Measurements from ENCODE around the gene CNTNAP2.

DNA sequence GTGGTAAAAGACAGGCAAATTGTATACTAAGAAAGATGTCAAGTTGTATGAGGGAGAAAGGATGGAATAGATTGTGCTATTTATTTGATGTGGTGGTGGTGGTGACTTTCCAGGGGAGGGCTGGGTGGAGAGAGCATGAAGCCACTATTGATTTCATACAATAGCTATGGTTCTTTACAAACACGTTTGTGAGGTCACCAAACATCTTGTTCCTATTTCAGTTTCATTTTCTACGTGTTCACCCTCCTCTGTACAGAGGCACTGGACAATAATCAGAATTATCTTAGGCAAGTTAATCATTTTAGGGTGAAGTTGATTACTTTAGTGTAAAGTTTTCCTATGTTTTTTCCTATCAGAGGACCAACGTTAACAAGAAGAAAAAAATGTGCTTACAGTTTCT lies 10.3 kb upstream of the CNTNAP2 start:
- no peak for TF ChIP-seq EP300 (IDR thresholded peaks at IDR 0.05)
- TF ChIP-seq, protein P1, sequence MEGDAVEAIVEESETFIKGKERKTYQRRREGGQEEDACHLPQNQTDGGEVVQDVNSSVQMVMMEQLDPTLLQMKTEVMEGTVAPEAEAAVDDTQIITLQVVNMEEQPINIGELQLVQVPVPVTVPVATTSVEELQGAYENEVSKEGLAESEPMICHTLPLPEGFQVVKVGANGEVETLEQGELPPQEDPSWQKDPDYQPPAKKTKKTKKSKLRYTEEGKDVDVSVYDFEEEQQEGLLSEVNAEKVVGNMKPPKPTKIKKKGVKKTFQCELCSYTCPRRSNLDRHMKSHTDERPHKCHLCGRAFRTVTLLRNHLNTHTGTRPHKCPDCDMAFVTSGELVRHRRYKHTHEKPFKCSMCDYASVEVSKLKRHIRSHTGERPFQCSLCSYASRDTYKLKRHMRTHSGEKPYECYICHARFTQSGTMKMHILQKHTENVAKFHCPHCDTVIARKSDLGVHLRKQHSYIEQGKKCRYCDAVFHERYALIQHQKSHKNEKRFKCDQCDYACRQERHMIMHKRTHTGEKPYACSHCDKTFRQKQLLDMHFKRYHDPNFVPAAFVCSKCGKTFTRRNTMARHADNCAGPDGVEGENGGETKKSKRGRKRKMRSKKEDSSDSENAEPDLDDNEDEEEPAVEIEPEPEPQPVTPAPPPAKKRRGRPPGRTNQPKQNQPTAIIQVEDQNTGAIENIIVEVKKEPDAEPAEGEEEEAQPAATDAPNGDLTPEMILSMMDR (IDR thresholded peaks at IDR 0.05), result no peak
